ENCODE measurements around the gene RPL23.

Gene RPL23

GRCh38 chr17:38853292-38854219, at the start of gene RPL23:
Gene RPL23, minus strand, starts transcription at chr17:38853721. Its CDS starts 11 bp downstream, at chr17:38853710.
- Histone ChIP-seq H3K36me3 (ENCODE audit: control insufficient read depth in 1 of 2, insufficient read depth in 2 of 2, low read length in 2 of 2) (peaks cover 32 to 34% of the 10 kb centered on the region in 2 donors), H3K9me3 (ENCODE audit: control insufficient read depth in 1 of 2, low read length in 2 of 2) (no peaks in the 10 kb centered on the region), H3K27ac (ENCODE audit: low read length) (peak within 1 kb of the TSS; percentile 100), H3K27me3 (ENCODE audit: low read depth, low read length) (no peaks in the 10 kb centered on the region), H3K4me3 (ENCODE audit: low read depth in 1 of 2, low read length in 2 of 2) (peak within 1 kb of the TSS; percentile 76 to 98), H3K4me1 (ENCODE audit: control insufficient read depth in 1 of 2, insufficient read depth in 2 of 2, low read length in 2 of 2) (peaks cover 18 to 24% of the 10 kb centered on the region in 2 donors)

- H3K4me3 ChIP-seq (ENCODE audit: low read depth in 1 of 2, low read length in 2 of 2), result no peak overlapping the region
- no peaks in the 10 kb centered on the region for H3K9me3 ChIP-seq (ENCODE audit: control insufficient read depth in 1 of 2, low read length in 2 of 2)
- H3K27ac ChIP-seq (ENCODE audit: low read length), result peak overlapping the region; percentile 14
- H3K4me1 ChIP-seq (ENCODE audit: control insufficient read depth in 1 of 2, insufficient read depth in 2 of 2, low read length in 2 of 2), result peaks cover 26 to 50% of the 10 kb centered on the region in 2 donors
- H3K36me3 ChIP-seq (ENCODE audit: control insufficient read depth in 1 of 2, insufficient read depth in 2 of 2, low read length in 2 of 2), result peaks cover 22 to 29% of the 10 kb centered on the region in 2 donors
- no peaks in the 10 kb centered on the region for H3K27me3 ChIP-seq (ENCODE audit: low read depth, low read length)
Measured at GRCh38 chr17:38900978-38901656, 47.6 kb upstream of the RPL23 start.

- Histone ChIP-seq H3K4me3 (ENCODE audit: low read depth in 1 of 2, low read length in 2 of 2) (no peak overlapping the region), H3K36me3 (ENCODE audit: control insufficient read depth in 1 of 2, insufficient read depth in 2 of 2, low read length in 2 of 2) (peaks cover 27 to 29% of the 10 kb centered on the region in 2 donors), H3K27me3 (ENCODE audit: low read depth, low read length) (no peaks in the 10 kb centered on the region), H3K27ac (ENCODE audit: low read length) (peak overlapping the region; percentile 31), H3K9me3 (ENCODE audit: control insufficient read depth in 1 of 2, low read length in 2 of 2) (no peaks in the 10 kb centered on the region), H3K4me1 (ENCODE audit: control insufficient read depth in 1 of 2, insufficient read depth in 2 of 2, low read length in 2 of 2) (peaks cover 26 to 53% of the 10 kb centered on the region in 2 donors)
Measured at GRCh38 chr17:38899421-38899820, 45.9 kb upstream of the RPL23 start.

GRCh38 chr17:38898812-38899348, 45.4 kb upstream of the RPL23 start:
- Histone ChIP-seq H3K4me1 (ENCODE audit: control insufficient read depth in 1 of 2, insufficient read depth in 2 of 2, low read length in 2 of 2) (peaks cover 31 to 55% of the 10 kb centered on the region in 2 donors), H3K36me3 (ENCODE audit: control insufficient read depth in 1 of 2, insufficient read depth in 2 of 2, low read length in 2 of 2) (peaks cover 25 to 29% of the 10 kb centered on the region in 2 donors), H3K9me3 (ENCODE audit: control insufficient read depth in 1 of 2, low read length in 2 of 2) (no peaks in the 10 kb centered on the region), H3K27me3 (ENCODE audit: low read depth, low read length) (no peaks in the 10 kb centered on the region), H3K4me3 (ENCODE audit: low read depth in 1 of 2, low read length in 2 of 2) (no peak overlapping the region), H3K27ac (ENCODE audit: low read length) (peak overlapping the region; percentile 39)

GRCh38 chr17:38898291-38898679, 44.8 kb upstream of the RPL23 start:
- H3K9me3 ChIP-seq (ENCODE audit: control insufficient read depth in 1 of 2, low read length in 2 of 2), result no peaks in the 10 kb centered on the region
- no peaks in the 10 kb centered on the region for H3K27me3 ChIP-seq (ENCODE audit: low read depth, low read length)
- peak overlapping the region; percentile 39 for H3K27ac ChIP-seq (ENCODE audit: low read length)
- H3K4me3 ChIP-seq (ENCODE audit: low read depth in 1 of 2, low read length in 2 of 2), result peak overlapping the region in 1 of 2 donors; percentile 16
- H3K36me3 ChIP-seq (ENCODE audit: control insufficient read depth in 1 of 2, insufficient read depth in 2 of 2, low read length in 2 of 2), result peaks cover 21 to 29% of the 10 kb centered on the region in 2 donors
- peaks cover 33 to 61% of the 10 kb centered on the region in 2 donors for H3K4me1 ChIP-seq (ENCODE audit: control insufficient read depth in 1 of 2, insufficient read depth in 2 of 2, low read length in 2 of 2)

GRCh38 chr17:38897671-38898290, 44.3 kb upstream of the RPL23 start:
- Histone ChIP-seq H3K4me3 (ENCODE audit: low read depth in 1 of 2, low read length in 2 of 2) (no peak overlapping the region), H3K9me3 (ENCODE audit: control insufficient read depth in 1 of 2, low read length in 2 of 2) (no peaks in the 10 kb centered on the region), H3K4me1 (ENCODE audit: control insufficient read depth in 1 of 2, insufficient read depth in 2 of 2, low read length in 2 of 2) (peaks cover 38 to 63% of the 10 kb centered on the region in 2 donors), H3K36me3 (ENCODE audit: control insufficient read depth in 1 of 2, insufficient read depth in 2 of 2, low read length in 2 of 2) (peaks cover 25 to 29% of the 10 kb centered on the region in 2 donors), H3K27me3 (ENCODE audit: low read depth, low read length) (no peaks in the 10 kb centered on the region), H3K27ac (ENCODE audit: low read length) (peak overlapping the region; percentile 7)

- H3K27ac ChIP-seq (ENCODE audit: low read length), result peak overlapping the region; percentile 7
- peaks cover 31 to 34% of the 10 kb centered on the region in 2 donors for H3K36me3 ChIP-seq (ENCODE audit: control insufficient read depth in 1 of 2, insufficient read depth in 2 of 2, low read length in 2 of 2)
- no peaks in the 10 kb centered on the region for H3K27me3 ChIP-seq (ENCODE audit: low read depth, low read length)
- no peaks in the 10 kb centered on the region for H3K9me3 ChIP-seq (ENCODE audit: control insufficient read depth in 1 of 2, low read length in 2 of 2)
- peaks cover 38 to 67% of the 10 kb centered on the region in 2 donors for H3K4me1 ChIP-seq (ENCODE audit: control insufficient read depth in 1 of 2, insufficient read depth in 2 of 2, low read length in 2 of 2)
- no peak overlapping the region for H3K4me3 ChIP-seq (ENCODE audit: low read depth in 1 of 2, low read length in 2 of 2)
Measured at GRCh38 chr17:38897176-38897575, 43.7 kb upstream of the RPL23 start.

- H3K9me3 ChIP-seq (ENCODE audit: control insufficient read depth in 1 of 2, low read length in 2 of 2), result no peaks in the 10 kb centered on the region
- no peaks in the 10 kb centered on the region for H3K27me3 ChIP-seq (ENCODE audit: low read depth, low read length)
- no peak overlapping the region for H3K4me3 ChIP-seq (ENCODE audit: low read depth in 1 of 2, low read length in 2 of 2)
- H3K27ac ChIP-seq (ENCODE audit: low read length), result no peak overlapping the region
- H3K4me1 ChIP-seq (ENCODE audit: control insufficient read depth in 1 of 2, insufficient read depth in 2 of 2, low read length in 2 of 2), result peaks cover 37 to 66% of the 10 kb centered on the region in 2 donors
- H3K36me3 ChIP-seq (ENCODE audit: control insufficient read depth in 1 of 2, insufficient read depth in 2 of 2, low read length in 2 of 2), result peaks cover 38 to 41% of the 10 kb centered on the region in 2 donors
Measured at GRCh38 chr17:38896346-38896954, 42.9 kb upstream of the RPL23 start.

GRCh38 chr17:38894276-38894675, 40.8 kb upstream of the RPL23 start:
- Histone ChIP-seq H3K36me3 (ENCODE audit: control insufficient read depth in 1 of 2, insufficient read depth in 2 of 2, low read length in 2 of 2) (peaks cover 41 to 48% of the 10 kb centered on the region in 2 donors), H3K27ac (ENCODE audit: low read length) (no peak overlapping the region), H3K27me3 (ENCODE audit: low read depth, low read length) (no peaks in the 10 kb centered on the region), H3K4me3 (ENCODE audit: low read depth in 1 of 2, low read length in 2 of 2) (no peak overlapping the region), H3K4me1 (ENCODE audit: control insufficient read depth in 1 of 2, insufficient read depth in 2 of 2, low read length in 2 of 2) (peaks cover 28 to 54% of the 10 kb centered on the region in 2 donors), H3K9me3 (ENCODE audit: control insufficient read depth in 1 of 2, low read length in 2 of 2) (no peaks in the 10 kb centered on the region)

- Histone ChIP-seq H3K4me1 (ENCODE audit: control insufficient read depth in 1 of 2, insufficient read depth in 2 of 2, low read length in 2 of 2) (peaks cover 28 to 47% of the 10 kb centered on the region in 2 donors), H3K27ac (ENCODE audit: low read length) (peak overlapping the region; percentile 25)
Measured at GRCh38 chr17:38893607-38894006, 40.1 kb upstream of the RPL23 start.

More at GRCh38 chr17:38893607-38894006, 40.1 kb upstream of the RPL23 start:
- Histone ChIP-seq H3K9me3 (ENCODE audit: control insufficient read depth in 1 of 2, low read length in 2 of 2) (no peaks in the 10 kb centered on the region), H3K36me3 (ENCODE audit: control insufficient read depth in 1 of 2, insufficient read depth in 2 of 2, low read length in 2 of 2) (peaks cover 37 to 45% of the 10 kb centered on the region in 2 donors), H3K27me3 (ENCODE audit: low read depth, low read length) (no peaks in the 10 kb centered on the region), H3K4me3 (ENCODE audit: low read depth in 1 of 2, low read length in 2 of 2) (no peak overlapping the region)
